A673 (cell line): Measurements from ENCODE around the gene UTP20. TPM values are rescaled to one million over a fixed set of nuclear protein-coding genes. Genes with fewer than 3 reads are reported as not detected.
"Not testable (repeated sequence)": the region's sequence is repeated elsewhere in the genome, so short reads cannot be mapped to it uniquely, and the experiment has no call there.

Experiments used
- BruUV-seq: library from RNA; stranded (reverse); fragments of 400-500 nt; replicated peaks from 2 replicates; lab custom pipeline; 2021; lab: Mats Ljungman, UMichigan
- CTCF ChIA-PET: fragments of 300-600 bp; sonication (Branson Sonifier 250); formaldehyde crosslinking; loops from one replicate; lab custom pipeline; 2022; ENCODE audit warnings: antibody characterized with exemption; lab: Charles Lee
- POLR2A ChIA-PET: fragments of 300-600 bp; sonication (Branson Sonifier 250); formaldehyde crosslinking; loops from one replicate; lab custom pipeline; 2022; ENCODE audit warnings: antibody characterized with exemption; ENCODE audit not compliant: low non-redundant PET; lab: Charles Lee
- DNase-seq: peaks from one replicate; pipeline ENCODE4 v3.0.0-alpha.2; 2015; ENCODE audit warnings: low spot score
- H3K27ac ChIP-seq: fragments of 200-600 bp; sonication (generic); 2 replicates; pipeline ENCODE4 v1.5.1; 2016; ENCODE audit warnings: mixed run types, low read depth, mild to moderate bottlenecking, mixed read lengths, antibody characterized with exemption, low read length; ENCODE audit not compliant: poor library complexity, severe bottlenecking
- H3K27me3 ChIP-seq: fragments of 200-600 bp; sonication (generic); replicated peaks from 2 replicates; pipeline ENCODE4 v1.6.1; 2017; ENCODE audit warnings: mixed run types, low read depth, mild to moderate bottlenecking, mixed read lengths, antibody characterized with exemption, low read length; ENCODE audit not compliant: insufficient read depth, poor library complexity
- H3K36me3 ChIP-seq: fragments of 200-600 bp; sonication (generic); 2 replicates; pipeline ENCODE4 v1.6.1; 2016; ENCODE audit warnings: mixed run types, mild to moderate bottlenecking, mixed read lengths, antibody characterized with exemption, low read length; ENCODE audit not compliant: insufficient read depth, poor library complexity, severe bottlenecking
- H3K4me1 ChIP-seq: fragments of 200-600 bp; sonication (generic); 2 replicates; pipeline ENCODE4 v1.6.1; 2017; ENCODE audit warnings: mixed run types, mild to moderate bottlenecking, mixed read lengths, antibody characterized with exemption, low read length; ENCODE audit not compliant: insufficient read depth, poor library complexity, severe bottlenecking
- H3K4me3 ChIP-seq: fragments of 200-600 bp; sonication (generic); 2 replicates; pipeline ENCODE4 v1.5.1; 2016; ENCODE audit warnings: low read depth, mixed run types, mild to moderate bottlenecking, mixed read lengths, low read length; ENCODE audit not compliant: poor library complexity, severe bottlenecking
- H3K9me3 ChIP-seq: fragments of 200-600 bp; sonication (generic); 2 replicates; pipeline ENCODE4 v1.6.1; 2016; ENCODE audit warnings: mixed run types, low read depth, mild to moderate bottlenecking, mixed read lengths, antibody characterized with exemption, low read length; ENCODE audit not compliant: poor library complexity, severe bottlenecking
- EZH2 ChIP-seq: fragments of 200-600 bp; sonication (generic); IDR thresholded peaks from 2 replicates; pipeline ENCODE4 v1.6.1; 2017; ENCODE audit warnings: borderline replicate concordance, low read depth, mild to moderate bottlenecking, mixed read lengths, antibody characterized with exemption, low read length; ENCODE audit not compliant: poor library complexity, severe bottlenecking
- intact Hi-C: fragments of 100-400 bp; cut with micrococcal nuclease; formaldehyde crosslinking; loops from one replicate; pipeline ENCODE4 v1.10.0; 2022; ENCODE audit not compliant: unreplicated experiment
- total RNA-seq: library from RNA; stranded (reverse); gene quantifications from 2 replicates; pipeline ENCODE4 v1.2.3, GENCODE V29; 2021
- TF ChIP-seq, protein P1 (sequence below): fragments of 300-800, 200-600 bp; sonication (generic); conservative IDR thresholded peaks from 2 replicates; pipeline ENCODE4 v1.5.1; 2017; ENCODE audit warnings: low read depth, mild to moderate bottlenecking, antibody characterized with exemption, low read length, moderate library complexity, mixed read lengths

The UTP20 gene
- total RNA-seq, 1 experiment from 2014 or later, result 53.5 TPM

DNA sequence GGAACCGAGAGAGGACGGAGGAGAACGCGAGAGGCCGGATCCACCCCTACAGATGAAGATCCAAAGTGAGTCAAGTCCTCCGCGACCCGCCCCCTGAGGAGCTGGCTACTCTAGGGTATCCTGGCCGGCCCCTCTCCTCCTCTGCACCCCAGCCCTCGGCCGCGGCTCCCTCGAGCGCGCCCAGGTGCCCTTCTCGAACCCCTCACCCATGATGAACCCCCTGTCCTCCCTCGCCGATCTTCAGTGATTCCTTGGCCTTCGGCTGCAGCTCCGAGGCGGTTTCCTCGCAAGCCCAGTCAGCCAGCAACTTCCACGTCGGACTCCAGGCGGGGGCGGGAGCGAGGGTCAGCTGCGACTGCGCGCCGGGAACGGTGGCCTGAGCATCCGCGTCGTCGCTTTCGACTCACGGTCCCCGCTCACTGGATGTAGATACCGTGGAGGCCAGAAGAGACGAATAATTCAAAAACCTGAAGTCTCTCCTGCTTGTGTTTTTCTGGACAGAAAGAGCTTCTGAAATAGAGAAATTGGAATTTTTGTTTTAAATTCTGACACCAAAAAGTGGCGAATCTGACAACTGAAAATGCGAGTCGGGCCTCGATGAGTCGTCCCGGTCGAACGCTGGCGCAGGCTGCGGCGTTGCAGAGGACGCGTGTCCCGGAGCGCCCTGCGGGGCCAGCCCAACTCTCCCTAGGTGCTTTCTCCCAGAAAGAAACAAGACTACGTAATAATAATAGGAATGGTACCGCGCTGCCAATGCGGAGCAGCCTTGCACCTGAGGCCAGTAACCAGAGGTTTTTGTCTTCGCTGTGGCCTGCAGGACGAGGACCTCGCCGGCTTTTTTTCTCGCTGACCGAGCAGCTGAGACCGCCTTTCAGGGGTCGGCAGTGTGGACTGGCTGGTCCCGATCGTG lies 127.8 kb downstream of the UTP20 start, which contains the start of gene ARL1:
Gene ARL1 (minus strand): TSS at position 337 of the 910 bp plus-strand sequence. CDS start 127 bp downstream, at position 210.
- ChIA-PET CTCF (interaction anchor here (0.7 kb wide), 1 partner anchor 22 kb away, joined by 3 read pairs; no protein-coding TSS in a partner anchor), POLR2A (no interaction called here)
- no peaks in the 10 kb centered on the region for H3K36me3 ChIP-seq
- peak within 1 kb of the TSS; percentile 95 for H3K27ac ChIP-seq
- intact Hi-C loops, result no loop called here
- no peaks in the 10 kb centered on the region for H3K9me3 ChIP-seq
- peaks cover 6% of the 10 kb centered on the region for H3K4me1 ChIP-seq
- peak; percentile 90 for DNase-seq
- H3K4me3 ChIP-seq, result peak within 1 kb of the TSS; percentile 87
- TF ChIP-seq EZH2, result no peak
- TF ChIP-seq, protein P1, sequence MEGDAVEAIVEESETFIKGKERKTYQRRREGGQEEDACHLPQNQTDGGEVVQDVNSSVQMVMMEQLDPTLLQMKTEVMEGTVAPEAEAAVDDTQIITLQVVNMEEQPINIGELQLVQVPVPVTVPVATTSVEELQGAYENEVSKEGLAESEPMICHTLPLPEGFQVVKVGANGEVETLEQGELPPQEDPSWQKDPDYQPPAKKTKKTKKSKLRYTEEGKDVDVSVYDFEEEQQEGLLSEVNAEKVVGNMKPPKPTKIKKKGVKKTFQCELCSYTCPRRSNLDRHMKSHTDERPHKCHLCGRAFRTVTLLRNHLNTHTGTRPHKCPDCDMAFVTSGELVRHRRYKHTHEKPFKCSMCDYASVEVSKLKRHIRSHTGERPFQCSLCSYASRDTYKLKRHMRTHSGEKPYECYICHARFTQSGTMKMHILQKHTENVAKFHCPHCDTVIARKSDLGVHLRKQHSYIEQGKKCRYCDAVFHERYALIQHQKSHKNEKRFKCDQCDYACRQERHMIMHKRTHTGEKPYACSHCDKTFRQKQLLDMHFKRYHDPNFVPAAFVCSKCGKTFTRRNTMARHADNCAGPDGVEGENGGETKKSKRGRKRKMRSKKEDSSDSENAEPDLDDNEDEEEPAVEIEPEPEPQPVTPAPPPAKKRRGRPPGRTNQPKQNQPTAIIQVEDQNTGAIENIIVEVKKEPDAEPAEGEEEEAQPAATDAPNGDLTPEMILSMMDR, result no peak
- no peaks in the 10 kb centered on the region for H3K27me3 ChIP-seq
- no TSS peak for BruUV-seq

DNA sequence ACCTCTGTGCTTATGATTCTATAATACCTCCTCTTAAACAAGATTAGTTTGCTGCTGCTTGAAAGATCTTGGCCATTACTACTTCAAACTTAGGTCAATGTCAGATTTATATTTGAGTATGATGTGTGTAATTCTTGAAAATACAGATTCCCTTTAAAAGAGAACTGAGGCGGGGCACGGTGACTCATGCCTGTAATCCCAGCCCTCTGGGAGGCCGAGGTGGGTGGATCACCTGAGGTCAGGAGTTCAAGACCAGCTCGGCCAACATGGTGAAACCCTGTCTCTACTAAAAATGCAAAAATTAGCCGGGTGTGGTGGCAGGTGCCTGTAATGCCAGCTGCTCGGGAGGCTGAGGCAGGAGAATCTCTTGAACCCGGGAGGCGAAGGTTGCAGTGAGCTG lies 130.3 kb downstream of the UTP20 start:
- H3K9me3 ChIP-seq, H3K4me3 ChIP-seq, H3K36me3 ChIP-seq, DNase-seq, H3K4me1 ChIP-seq, H3K27ac ChIP-seq, H3K27me3 ChIP-seq, CTCF ChIA-PET, BruUV-seq, POLR2A ChIA-PET: not testable (repeated sequence)
- intact Hi-C loops, result loop anchor here (5.0 kb wide), 1 partner anchor 357 kb away; no protein-coding TSS in a partner anchor

DNA sequence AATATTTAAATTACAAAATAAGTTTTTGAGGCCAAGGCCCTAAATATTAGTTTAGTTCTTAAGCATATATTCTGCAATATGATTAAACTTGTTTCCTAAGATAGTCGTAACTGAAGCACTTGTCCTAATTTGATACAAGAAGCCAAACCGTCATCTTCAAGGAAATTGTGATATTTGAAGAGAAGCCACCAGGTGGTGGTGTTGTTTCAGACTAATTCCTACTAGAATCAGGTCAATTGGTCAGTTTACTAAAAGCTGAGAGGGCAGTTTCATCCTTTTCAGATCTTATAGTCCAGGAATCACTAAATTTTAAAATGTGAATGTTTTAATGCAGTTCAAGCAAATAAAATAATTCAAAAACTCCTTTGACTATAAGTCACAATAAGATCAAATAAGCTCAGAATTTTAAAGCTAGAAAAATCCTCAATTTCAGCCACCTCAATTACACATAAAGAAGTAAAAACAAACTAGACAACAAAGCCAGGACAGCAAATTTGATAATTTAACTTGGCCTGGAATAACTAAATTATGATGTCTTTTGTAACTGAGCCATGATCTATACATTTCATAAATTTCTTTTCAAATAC lies 134.7 kb downstream of the UTP20 start:
- BruUV-seq, result no TSS peak
- no peak overlapping the region for H3K27ac ChIP-seq
- H3K36me3 ChIP-seq, result no peaks in the 10 kb centered on the region
- TF ChIP-seq, protein P1, result peak; percentile 69
- no peak for TF ChIP-seq EZH2
- no peaks in the 10 kb centered on the region for H3K27me3 ChIP-seq
- ChIA-PET POLR2A (no interaction called here), CTCF (interaction anchor here (1.0 kb wide), 2 partner anchors 345 to 425 kb away, joined by 4 to 8 read pairs; no protein-coding TSS in a partner anchor)
- H3K4me3 ChIP-seq, result no peak overlapping the region
- H3K4me1 ChIP-seq, result no peaks in the 10 kb centered on the region
- peak; percentile 56 for DNase-seq
- intact Hi-C loops, result loop anchor here (2.0 to 5.0 kb wide), 2 partner anchors 353 to 424 kb away; no protein-coding TSS in a partner anchor
- no peaks in the 10 kb centered on the region for H3K9me3 ChIP-seq
